HepG2 (cell line): ENCODE measurements around the gene SIGLEC7. TPM values are rescaled to one million over a fixed set of nuclear protein-coding genes. Genes with fewer than 3 reads are reported as not detected.
A peak's percentile ranks its signal among the peaks of the same experiment; 100 is the strongest.

Experiments
- IKZF4 ChIP-seq: sonication (generic); formaldehyde crosslinking; IDR thresholded peaks from 2 replicates; pipeline ENCODE4 v1.5.1; 2020; ENCODE audit warnings: borderline replicate concordance, mild to moderate bottlenecking, low read depth, missing genetic modification reagents; ENCODE audit errors: not compliant biosample characterization
- REXO4 ChIP-seq: sonication (generic); formaldehyde crosslinking; IDR thresholded peaks from 2 replicates; pipeline ENCODE4 v1.8.0; 2022; ENCODE audit warnings: missing genetic modification reagents, mild to moderate bottlenecking, borderline replicate concordance
- ZNF230 ChIP-seq: sonication (generic); formaldehyde crosslinking; IDR thresholded peaks from 2 replicates; pipeline ENCODE4 v1.4.0; 2020; ENCODE audit warnings: mild to moderate bottlenecking, missing genetic modification reagents
- ZNF432 ChIP-seq: sonication (generic); formaldehyde crosslinking; IDR thresholded peaks from 2 replicates; pipeline ENCODE4 v1.5.0; 2020; ENCODE audit warnings: missing genetic modification reagents, mild to moderate bottlenecking, borderline replicate concordance
- ZNF460 ChIP-seq: sonication (generic); formaldehyde crosslinking; IDR thresholded peaks from 2 replicates; pipeline ENCODE4 v1.5.1; 2020; ENCODE audit warnings: missing genetic modification reagents, mild to moderate bottlenecking, borderline replicate concordance
- ZNF768 ChIP-seq: sonication (generic); formaldehyde crosslinking; IDR thresholded peaks from 2 replicates; pipeline ENCODE4 v1.4.0; 2020; ENCODE audit warnings: missing genetic modification reagents
- ZNF781 ChIP-seq: sonication (generic); formaldehyde crosslinking; IDR thresholded peaks from 2 replicates; pipeline ENCODE4 v1.5.1; 2020; ENCODE audit warnings: borderline replicate concordance, mild to moderate bottlenecking, missing genetic modification reagents; ENCODE audit errors: not compliant biosample characterization
- ZNF792 ChIP-seq: IDR thresholded peaks from 2 replicates; pipeline ENCODE4 v1.6.1; 2016
- ZNF878 ChIP-seq: sonication (generic); formaldehyde crosslinking; IDR thresholded peaks from 2 replicates; pipeline ENCODE4 v1.8.1; 2023; ENCODE audit warnings: mild to moderate bottlenecking, missing genetic modification reagents, moderate library complexity
- polyA plus RNA-seq, 8 experiments: library from polyadenylated mRNA; depleted of rRNA in 3 of 8; stranded (reverse) in 7 of 8; unstranded in 1 of 8; fragments of >200 nt; fragmentation: Illumina TruSeq in 4 of 8; extraction: Trizol in 4 of 8; gene quantifications; 2 replicates each; pipeline versions ENCODE4 v1.2.1 to v1.2.3, GENCODE V29; 2011 to 2016; ENCODE audit warnings: low read depth in 4 of 8, missing spikeins in 1 of 8, mixed read lengths in 1 of 8; ENCODE audit not compliant: insufficient read depth in 1 of 8
- total RNA-seq, 5 experiments: library from RNA; depleted of rRNA; stranded (reverse); fragments of >200 nt; fragmentation: Illumina TruSeq; extraction: Trizol; gene quantifications; 2 replicates each; pipeline ENCODE4 v1.2.3, GENCODE V29; 2016; ENCODE audit warnings: low read depth in 1 of 5
- TF ChIP-seq, protein P1 (sequence below): IDR thresholded peaks from 2 replicates; pipeline ENCODE4 v1.6.1; 2016; ENCODE audit warnings: mild to moderate bottlenecking
- TF ChIP-seq, protein P2 (sequence below), 2 experiments: fragments of 450-650 bp in 1 of 2; sonication (generic) in 1 of 2; formaldehyde crosslinking in 1 of 2; IDR thresholded peaks; 2 replicates each; pipeline versions ENCODE4 v1.6.1 to v1.8.0; 2016 to 2022; ENCODE audit warnings: antibody characterized with exemption in 1 of 2, mild to moderate bottlenecking in 1 of 2, missing genetic modification reagents in 1 of 2
- TF ChIP-seq, protein P3 (sequence below): sonication (generic); formaldehyde crosslinking; conservative IDR thresholded peaks from 2 replicates; pipeline ENCODE4 v1.4.0; 2020; ENCODE audit warnings: mild to moderate bottlenecking, missing genetic modification reagents, moderate library complexity

Gene SIGLEC7
- total and polyA plus RNA-seq, 2 of the 13 experiments (the other 11 are each of a cell fraction or from before 2014, with no cell fraction given): not detected

DNA sequence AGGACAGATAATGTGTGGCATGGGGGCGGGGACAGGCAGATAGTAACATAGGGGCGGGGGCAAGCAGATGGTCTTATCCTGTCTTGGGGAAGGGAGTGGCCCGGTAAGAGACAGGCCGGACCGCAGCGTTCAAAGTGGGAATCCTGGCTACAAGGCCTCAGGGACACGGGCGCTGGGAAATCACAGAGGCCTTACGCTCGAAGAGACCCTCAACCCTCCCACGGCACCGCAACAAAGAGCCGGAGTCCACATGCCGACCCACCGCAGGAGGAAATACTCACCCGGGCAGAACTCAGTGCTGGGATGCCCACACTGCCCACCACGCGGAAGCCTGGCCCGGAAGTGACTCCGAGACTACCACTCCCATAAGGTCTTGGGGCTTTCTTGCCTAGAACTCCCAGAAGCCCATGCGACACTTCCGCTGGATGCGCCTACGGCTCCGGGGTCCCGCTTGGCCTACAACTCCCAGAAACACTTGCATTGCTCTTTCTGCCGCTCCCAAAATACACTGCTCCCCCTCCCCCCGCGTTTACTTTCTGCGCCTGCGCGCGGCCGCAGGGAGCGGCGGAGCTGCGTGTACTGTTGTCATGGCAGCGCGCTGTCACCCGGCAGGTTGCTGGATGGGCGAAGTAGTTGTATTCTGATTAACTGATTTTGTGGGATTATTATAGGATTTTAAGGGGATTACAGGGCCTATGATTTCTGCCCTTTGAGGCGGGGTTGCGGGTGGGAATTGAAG lies 33.9 kb upstream of the SIGLEC7 start, which contains the start of gene CTU1 (continued):
- TF ChIP-seq ZNF781 (CRISPR knock-in tag) (no peak), ZNF230 (no peak; the same call in 1 of the 2 replicates), ZNF432 (no peak), REXO4 (CRISPR knock-in tag) (no peak), IKZF4 (CRISPR knock-in tag) (no peak), ZNF460 (CRISPR knock-in tag) (no peak), ZNF878 (no peak), ZNF768 (CRISPR knock-in tag) (peak; percentile 33; the same call in 1 of the 2 replicates), ZNF792 (CRISPR knock-in tag) (no peak)
- TF ChIP-seq, protein P1, sequence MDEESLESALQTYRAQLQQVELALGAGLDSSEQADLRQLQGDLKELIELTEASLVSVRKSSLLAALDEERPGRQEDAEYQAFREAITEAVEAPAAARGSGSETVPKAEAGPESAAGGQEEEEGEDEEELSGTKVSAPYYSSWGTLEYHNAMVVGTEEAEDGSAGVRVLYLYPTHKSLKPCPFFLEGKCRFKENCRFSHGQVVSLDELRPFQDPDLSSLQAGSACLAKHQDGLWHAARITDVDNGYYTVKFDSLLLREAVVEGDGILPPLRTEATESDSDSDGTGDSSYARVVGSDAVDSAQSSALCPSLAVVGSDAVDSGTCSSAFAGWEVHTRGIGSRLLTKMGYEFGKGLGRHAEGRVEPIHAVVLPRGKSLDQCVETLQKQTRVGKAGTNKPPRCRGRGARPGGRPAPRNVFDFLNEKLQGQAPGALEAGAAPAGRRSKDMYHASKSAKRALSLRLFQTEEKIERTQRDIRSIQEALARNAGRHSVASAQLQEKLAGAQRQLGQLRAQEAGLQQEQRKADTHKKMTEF (CRISPR knock-in tag): peak; percentile 66; the same call in 1 of the 2 replicates
- TF ChIP-seq, protein P2, sequence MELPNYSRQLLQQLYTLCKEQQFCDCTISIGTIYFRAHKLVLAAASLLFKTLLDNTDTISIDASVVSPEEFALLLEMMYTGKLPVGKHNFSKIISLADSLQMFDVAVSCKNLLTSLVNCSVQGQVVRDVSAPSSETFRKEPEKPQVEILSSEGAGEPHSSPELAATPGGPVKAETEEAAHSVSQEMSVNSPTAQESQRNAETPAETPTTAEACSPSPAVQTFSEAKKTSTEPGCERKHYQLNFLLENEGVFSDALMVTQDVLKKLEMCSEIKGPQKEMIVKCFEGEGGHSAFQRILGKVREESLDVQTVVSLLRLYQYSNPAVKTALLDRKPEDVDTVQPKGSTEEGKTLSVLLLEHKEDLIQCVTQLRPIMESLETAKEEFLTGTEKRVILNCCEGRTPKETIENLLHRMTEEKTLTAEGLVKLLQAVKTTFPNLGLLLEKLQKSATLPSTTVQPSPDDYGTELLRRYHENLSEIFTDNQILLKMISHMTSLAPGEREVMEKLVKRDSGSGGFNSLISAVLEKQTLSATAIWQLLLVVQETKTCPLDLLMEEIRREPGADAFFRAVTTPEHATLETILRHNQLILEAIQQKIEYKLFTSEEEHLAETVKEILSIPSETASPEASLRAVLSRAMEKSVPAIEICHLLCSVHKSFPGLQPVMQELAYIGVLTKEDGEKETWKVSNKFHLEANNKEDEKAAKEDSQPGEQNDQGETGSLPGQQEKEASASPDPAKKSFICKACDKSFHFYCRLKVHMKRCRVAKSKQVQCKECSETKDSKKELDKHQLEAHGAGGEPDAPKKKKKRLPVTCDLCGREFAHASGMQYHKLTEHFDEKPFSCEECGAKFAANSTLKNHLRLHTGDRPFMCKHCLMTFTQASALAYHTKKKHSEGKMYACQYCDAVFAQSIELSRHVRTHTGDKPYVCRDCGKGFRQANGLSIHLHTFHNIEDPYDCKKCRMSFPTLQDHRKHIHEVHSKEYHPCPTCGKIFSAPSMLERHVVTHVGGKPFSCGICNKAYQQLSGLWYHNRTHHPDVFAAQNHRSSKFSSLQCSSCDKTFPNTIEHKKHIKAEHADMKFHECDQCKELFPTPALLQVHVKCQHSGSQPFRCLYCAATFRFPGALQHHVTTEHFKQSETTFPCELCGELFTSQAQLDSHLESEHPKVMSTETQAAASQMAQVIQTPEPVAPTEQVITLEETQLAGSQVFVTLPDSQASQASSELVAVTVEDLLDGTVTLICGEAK (IDR thresholded peaks at IDR 0.05): peak; percentile 56
- TF ChIP-seq, protein P2 (CRISPR knock-in tag; IDR thresholded peaks at IDR 0.05): peak; percentile 76; the same call in 1 of the 2 replicates
- TF ChIP-seq, protein P3, sequence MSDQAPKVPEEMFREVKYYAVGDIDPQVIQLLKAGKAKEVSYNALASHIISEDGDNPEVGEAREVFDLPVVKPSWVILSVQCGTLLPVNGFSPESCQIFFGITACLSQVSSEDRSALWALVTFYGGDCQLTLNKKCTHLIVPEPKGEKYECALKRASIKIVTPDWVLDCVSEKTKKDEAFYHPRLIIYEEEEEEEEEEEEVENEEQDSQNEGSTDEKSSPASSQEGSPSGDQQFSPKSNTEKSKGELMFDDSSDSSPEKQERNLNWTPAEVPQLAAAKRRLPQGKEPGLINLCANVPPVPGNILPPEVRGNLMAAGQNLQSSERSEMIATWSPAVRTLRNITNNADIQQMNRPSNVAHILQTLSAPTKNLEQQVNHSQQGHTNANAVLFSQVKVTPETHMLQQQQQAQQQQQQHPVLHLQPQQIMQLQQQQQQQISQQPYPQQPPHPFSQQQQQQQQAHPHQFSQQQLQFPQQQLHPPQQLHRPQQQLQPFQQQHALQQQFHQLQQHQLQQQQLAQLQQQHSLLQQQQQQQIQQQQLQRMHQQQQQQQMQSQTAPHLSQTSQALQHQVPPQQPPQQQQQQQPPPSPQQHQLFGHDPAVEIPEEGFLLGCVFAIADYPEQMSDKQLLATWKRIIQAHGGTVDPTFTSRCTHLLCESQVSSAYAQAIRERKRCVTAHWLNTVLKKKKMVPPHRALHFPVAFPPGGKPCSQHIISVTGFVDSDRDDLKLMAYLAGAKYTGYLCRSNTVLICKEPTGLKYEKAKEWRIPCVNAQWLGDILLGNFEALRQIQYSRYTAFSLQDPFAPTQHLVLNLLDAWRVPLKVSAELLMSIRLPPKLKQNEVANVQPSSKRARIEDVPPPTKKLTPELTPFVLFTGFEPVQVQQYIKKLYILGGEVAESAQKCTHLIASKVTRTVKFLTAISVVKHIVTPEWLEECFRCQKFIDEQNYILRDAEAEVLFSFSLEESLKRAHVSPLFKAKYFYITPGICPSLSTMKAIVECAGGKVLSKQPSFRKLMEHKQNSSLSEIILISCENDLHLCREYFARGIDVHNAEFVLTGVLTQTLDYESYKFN (CRISPR knock-in tag): 0 out of 2 replicates have a peak, but pooled peaks have one; percentile 31
